Endothelial cell of umbilical vein (primary cell): Measurements from ENCODE around the gene CCDC57. TPM values are rescaled to one million over a fixed set of nuclear protein-coding genes. Genes with fewer than 3 reads are reported as not detected.

Source experiments
- BruUV-seq: library from RNA; stranded (reverse); fragments of 400-500 nt; replicated peaks from 2 replicates; lab custom pipeline; 2021; lab: Mats Ljungman, UMichigan
- CTCF ChIA-PET: fragments of 300-600, 350-600 bp; sonication (Branson Sonifier 250); formaldehyde crosslinking; loops from one replicate; lab custom pipeline; 2021; ENCODE audit warnings: antibody characterized with exemption, inconsistent platforms; lab: Charles Lee
- POLR2A ChIA-PET: fragments of 300-600, 350-600 bp; sonication (Branson Sonifier 250); formaldehyde crosslinking; loops from one replicate; lab custom pipeline; 2021; ENCODE audit warnings: antibody characterized with exemption, inconsistent platforms; lab: Charles Lee
- DNase-seq: peaks from one replicate; pipeline ENCODE4 v3.0.0-alpha.2; 2011; ENCODE audit warnings: low read depth, low spot score
- FAIRE-seq: peaks from 2 replicates; lab custom pipeline; 2011; peaks lifted over from hg19 to GRCh38; lab: Jason Lieb, UNC
- H2AFZ ChIP-seq: 2 replicates; pipeline ENCODE4 v1.6.0; 2012; ENCODE audit warnings: low read depth, low read length, control low read depth, inconsistent platforms
- H3K27ac ChIP-seq: 2 replicates; pipeline ENCODE4 v1.5.1; 2011; ENCODE audit warnings: low read depth, mild to moderate bottlenecking, control low read depth, low read length, moderate library complexity; ENCODE audit not compliant: insufficient read depth
- H3K27me3 ChIP-seq, 2 experiments: 2 replicates each; pipeline versions ENCODE4 v1.6.0 to v1.6.1; 2011; ENCODE audit warnings: low read length in 2 of 2, mixed read lengths in 1 of 2; ENCODE audit not compliant: control insufficient read depth in 2 of 2, insufficient read depth in 2 of 2
- H3K36me3 ChIP-seq, 2 experiments: 2 replicates in 1 of 2; 3 replicates in 1 of 2; pipeline ENCODE4 v1.5.1; 2011; ENCODE audit warnings: low read length in 2 of 2, mild to moderate bottlenecking in 1 of 2, moderate library complexity in 1 of 2; ENCODE audit not compliant: control insufficient read depth in 2 of 2, insufficient read depth in 2 of 2; ENCODE audit errors: extremely low read depth in 1 of 2
- H3K4me1 ChIP-seq: 3 replicates; pipeline ENCODE4 v1.5.1; 2011; ENCODE audit warnings: mild to moderate bottlenecking, low read length; ENCODE audit not compliant: control insufficient read depth, insufficient read depth; ENCODE audit errors: extremely low read depth
- H3K4me2 ChIP-seq: 2 replicates; pipeline ENCODE4 v1.6.1; 2011; ENCODE audit warnings: low read length, control low read depth, mixed read lengths; ENCODE audit not compliant: insufficient read depth
- H3K4me3 ChIP-seq, 3 experiments: fragments of 200-600 bp in 1 of 3; sonication (generic), shearing (Covaris generic) in 1 of 3; replicated peaks in 1 of 3; 2 replicates each; pipeline ENCODE4 v1.5.1; 2011 to 2016; ENCODE audit warnings: control low read depth in 3 of 3, low read length in 3 of 3, mild to moderate bottlenecking in 2 of 3, inconsistent platforms in 1 of 3, low read depth in 1 of 3, moderate library complexity in 1 of 3; ENCODE audit not compliant: insufficient read depth in 1 of 3
- H3K79me2 ChIP-seq: 2 replicates; pipeline ENCODE4 v1.6.0; 2012; ENCODE audit warnings: low read length, inconsistent platforms; ENCODE audit not compliant: control insufficient read depth, insufficient read depth
- H3K9ac ChIP-seq: replicated peaks from 2 replicates; pipeline ENCODE3; 2011; ENCODE audit warnings: low read length, control low read depth; ENCODE audit not compliant: insufficient read depth; ENCODE audit errors: extremely low read depth
- H3K9me1 ChIP-seq: replicated peaks from 3 replicates; pipeline ENCODE4 v1.6.0; 2011; ENCODE audit warnings: mild to moderate bottlenecking, low read length; ENCODE audit not compliant: control insufficient read depth, insufficient read depth; ENCODE audit errors: extremely low read depth
- H3K9me3 ChIP-seq: replicated peaks from 2 replicates; pipeline ENCODE4 v1.5.1; 2012; ENCODE audit warnings: low read length, inconsistent platforms; ENCODE audit not compliant: control insufficient read depth, insufficient read depth
- H4K20me1 ChIP-seq: replicated peaks from 2 replicates; pipeline ENCODE3; 2011; ENCODE audit warnings: mild to moderate bottlenecking, low read length; ENCODE audit not compliant: control insufficient read depth, insufficient read depth; ENCODE audit errors: extremely low read depth
- CTCF ChIP-seq, 2 donors: IDR thresholded peaks; 1 replicate in 1 of 2; 2 replicates in 1 of 2; pipeline ENCODE4 v1.5.1; 2011; ENCODE audit warnings: low read length in 2 of 2, mild to moderate bottlenecking in 2 of 2, moderate library complexity in 2 of 2, control low read depth in 1 of 2, inconsistent platforms in 1 of 2, low read depth in 1 of 2; ENCODE audit not compliant: insufficient read depth in 1 of 2; ENCODE audit errors: extremely low read depth in 1 of 2
- EZH2 ChIP-seq: IDR thresholded peaks from 2 replicates; pipeline ENCODE4 v1.6.1; 2012; ENCODE audit warnings: borderline replicate concordance, low read depth, mild to moderate bottlenecking, moderate library complexity, low read length, inconsistent platforms; ENCODE audit not compliant: severe bottlenecking
- FOS ChIP-seq: IDR thresholded peaks from 2 replicates; pipeline ENCODE4 v1.6.1; 2011; ENCODE audit warnings: mild to moderate bottlenecking, low read length, moderate library complexity, borderline replicate concordance; ENCODE audit not compliant: insufficient read depth
- GATA2 ChIP-seq: IDR thresholded peaks from 2 replicates; pipeline ENCODE4 v1.7.0; 2011; ENCODE audit warnings: low read depth, mild to moderate bottlenecking, moderate library complexity, mixed read lengths, low read length; ENCODE audit not compliant: insufficient read length, insufficient read depth
- JUN ChIP-seq: IDR thresholded peaks from 2 replicates; pipeline ENCODE4 v1.6.1; 2011; ENCODE audit warnings: borderline replicate concordance, low read depth; ENCODE audit not compliant: insufficient read length, insufficient read depth
- MYC ChIP-seq: IDR thresholded peaks from one replicate; pipeline ENCODE4 v1.6.1; 2011; ENCODE audit warnings: mild to moderate bottlenecking, low read depth, low read length
- POLR2A ChIP-seq: IDR thresholded peaks from 2 replicates; pipeline ENCODE4 v1.6.1; 2012; ENCODE audit warnings: low read depth, mild to moderate bottlenecking, control low read depth, low read length
- POLR2AphosphoS5 ChIP-seq: IDR thresholded peaks from 2 replicates; pipeline ENCODE4 v1.6.1; 2012; ENCODE audit warnings: low read depth, mild to moderate bottlenecking, control low read depth, low read length, moderate library complexity; ENCODE audit not compliant: insufficient read depth
- dilution Hi-C: fragments of 300-500 bp; cut with MboI; formaldehyde crosslinking; loops from one replicate; pipeline ENCODE4 v1.15.0; 2019; ENCODE audit warnings: low sequenced_read_pairs; ENCODE audit not compliant: extremely low pct_ligation_motif_present
- intact Hi-C: fragments of 100-400 bp; cut with micrococcal nuclease; formaldehyde crosslinking; loops from one replicate; pipeline ENCODE4 v1.10.0; 2022
- polyA plus RNA-seq, 4 experiments: library from polyadenylated mRNA; depleted of rRNA in 3 of 4; stranded (reverse) in 3 of 4; unstranded in 1 of 4; fragments of >200 nt; gene quantifications; 2 replicates each; pipeline versions ENCODE4 v1.2.1 to v1.2.3, GENCODE V29; 2011 to 2012; ENCODE audit warnings: missing spikeins in 1 of 4
- total RNA-seq: library from RNA; stranded (reverse); gene quantifications from 2 replicates; pipeline ENCODE4 v1.2.3, GENCODE V29; 2021
- TF ChIP-seq, protein P1 (sequence below): IDR thresholded peaks from 2 replicates; pipeline ENCODE4 v1.6.1; 2011; ENCODE audit not compliant: insufficient read depth, insufficient read length

CCDC57 gene
- total and polyA plus RNA-seq, 2 donors (not counting 3 experiments of a cell fraction or from before 2014, with no cell fraction given): 18.6 to 31.6 TPM

- ChIA-PET POLR2A (no interaction called here), CTCF (interaction anchor here (8.3 kb wide), 1 partner anchor 129 kb away, joined by 127 read pairs; the partner anchor contains the start of gene RAC3)
- H3K9me1 ChIP-seq: no peaks in the 10 kb centered on the region
- no peaks in the 10 kb centered on the region for H3K79me2 ChIP-seq
- BruUV-seq: no TSS peak
- no peak overlapping the region for H3K4me3 ChIP-seq
- H2AFZ ChIP-seq: no peak overlapping the region
- no peaks in the 10 kb centered on the region for H3K9me3 ChIP-seq
- no peak for FAIRE-seq
- no peak overlapping the region for H3K27ac ChIP-seq
- H3K9ac ChIP-seq: no peak overlapping the region
- no peaks in the 10 kb centered on the region for H3K4me1 ChIP-seq
- dilution Hi-C loops: no loop called here
- TF ChIP-seq POLR2A (no peak), FOS (no peak), EZH2 (no peak), MYC (no peak), CTCF (IDR thresholded peaks at IDR 0.05; ENCODE audit: extremely low read depth in 1 of 2, insufficient read depth in 1 of 2, low read depth in 1 of 2, low read length in 2 of 2) (no peak), JUN (no peak), POLR2AphosphoS5 (no peak), GATA2 (no peak)
- TF ChIP-seq, protein P1, sequence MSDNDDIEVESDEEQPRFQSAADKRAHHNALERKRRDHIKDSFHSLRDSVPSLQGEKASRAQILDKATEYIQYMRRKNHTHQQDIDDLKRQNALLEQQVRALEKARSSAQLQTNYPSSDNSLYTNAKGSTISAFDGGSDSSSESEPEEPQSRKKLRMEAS: no peak
- no peaks in the 10 kb centered on the region for H4K20me1 ChIP-seq
- H3K4me2 ChIP-seq: no peak overlapping the region
- peaks cover 3 to 4% of the 10 kb centered on the region in 2 experiments for H3K36me3 ChIP-seq
- no peak for DNase-seq
- H3K27me3 ChIP-seq: no peaks in the 10 kb centered on the region
- intact Hi-C loops: no loop called here
Observed at GRCh38 chr17:82158825-82159224, 53.8 kb downstream of the CCDC57 start.
